GM21360 (cell line): ENCODE results near the gene RAI14.

Source experiments
- ATAC-seq: cut with Tn5 transposase; IDR thresholded peaks from one replicate; pipeline ENCODE4 v1.9.1; 2021; ENCODE audit warnings: mild to moderate bottlenecking, moderate library complexity; ENCODE audit not compliant: unreplicated experiment

RAI14 gene

DNA sequence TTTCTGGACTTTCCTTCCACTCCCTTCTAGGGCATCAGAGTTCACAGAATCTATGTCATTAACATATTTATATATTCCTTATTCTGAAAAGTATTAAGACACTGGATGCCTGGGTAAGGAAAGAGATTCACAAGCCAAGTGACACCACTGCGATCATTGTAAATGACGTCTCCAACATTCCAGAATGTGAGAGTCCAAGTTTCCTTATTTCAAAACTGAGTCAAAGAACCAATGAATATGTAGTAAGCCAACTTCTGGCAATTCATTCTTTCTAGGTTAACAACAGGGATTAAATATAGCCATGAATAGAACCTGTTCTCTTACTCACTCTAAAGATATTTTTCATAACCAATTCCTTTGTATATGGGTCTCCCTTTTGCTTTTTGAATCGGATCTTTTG, 18.1 kb downstream of the RAI14 start:
- no peak for ATAC-seq

DNA sequence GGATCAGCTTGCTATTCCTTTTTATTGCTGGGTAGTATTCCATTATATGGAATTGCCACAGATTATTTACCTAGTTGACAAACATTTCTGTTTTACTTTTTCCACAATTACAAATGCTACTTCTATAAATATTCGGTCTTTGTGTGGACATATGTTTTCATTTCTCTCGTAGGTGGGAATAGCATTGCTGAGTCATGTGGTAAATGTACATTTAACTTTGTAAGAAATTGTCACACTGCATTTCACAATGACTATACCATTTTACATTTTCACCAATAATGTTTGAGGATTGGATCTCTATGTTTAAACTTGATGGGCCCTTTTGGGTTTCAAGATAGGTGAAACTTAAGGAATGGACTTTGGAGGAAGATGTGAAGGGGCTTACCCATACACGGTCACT, 19.7 kb downstream of the RAI14 start:
- no peak for ATAC-seq

DNA sequence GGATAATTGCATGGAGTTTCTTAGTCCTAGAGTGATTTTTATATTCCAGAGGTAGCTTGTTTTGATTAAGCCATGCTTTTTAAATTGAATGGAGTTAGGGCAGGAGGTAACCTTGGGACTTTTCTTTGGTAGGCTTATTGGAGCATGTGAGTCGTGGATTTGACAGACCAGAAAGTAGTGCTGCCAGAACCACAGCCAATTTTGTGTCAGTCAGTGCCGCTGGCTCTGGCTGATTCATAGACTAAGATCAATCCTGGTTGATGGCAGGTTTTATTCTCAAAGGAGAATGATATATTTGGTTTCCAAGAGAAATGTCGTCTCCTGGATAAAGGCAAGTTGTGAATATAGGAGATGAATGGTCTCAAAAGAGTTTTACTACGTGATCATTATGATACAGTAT, 20.3 kb downstream of the RAI14 start:
- ATAC-seq = no peak

DNA sequence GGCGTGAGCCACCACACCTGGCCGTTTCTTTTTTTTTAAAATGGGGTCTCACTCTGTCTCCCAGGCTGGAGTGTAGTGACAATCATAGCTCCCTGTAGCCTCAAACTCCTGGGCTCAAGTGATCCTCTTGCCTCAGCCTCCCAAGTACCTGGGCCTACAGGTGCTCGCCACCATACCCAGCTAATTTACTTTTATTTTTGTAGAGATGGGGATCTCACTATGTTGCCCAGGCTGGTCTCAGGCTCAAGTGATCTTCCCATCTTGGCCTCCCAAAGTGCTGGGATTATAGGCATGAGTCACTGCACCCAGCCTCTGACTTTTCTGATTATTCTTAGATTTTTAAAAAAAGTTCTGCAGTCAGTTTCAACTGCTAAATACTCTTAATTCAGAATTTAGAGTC, 21.3 kb downstream of the RAI14 start:
- no peak for ATAC-seq

DNA sequence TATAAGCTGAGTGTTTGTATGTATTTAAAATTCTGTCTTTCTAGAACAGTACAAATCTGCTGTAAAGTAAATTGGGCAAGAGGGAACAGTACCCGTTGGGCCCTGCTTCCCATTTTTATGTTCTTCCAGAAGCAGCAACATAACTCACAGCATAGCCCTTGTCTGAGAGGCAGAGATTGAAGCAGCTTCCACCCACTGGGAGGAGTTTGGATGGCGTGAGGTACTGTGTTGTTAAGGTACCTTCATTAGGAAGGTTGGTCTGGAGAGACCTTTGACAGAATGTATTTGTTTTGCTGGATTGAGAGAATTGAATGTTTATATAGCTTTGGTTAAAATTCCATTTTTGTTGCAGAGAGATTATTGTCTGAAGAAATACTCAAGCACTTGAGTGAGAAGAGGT, 24.8 kb downstream of the RAI14 start:
- no peak for ATAC-seq

DNA sequence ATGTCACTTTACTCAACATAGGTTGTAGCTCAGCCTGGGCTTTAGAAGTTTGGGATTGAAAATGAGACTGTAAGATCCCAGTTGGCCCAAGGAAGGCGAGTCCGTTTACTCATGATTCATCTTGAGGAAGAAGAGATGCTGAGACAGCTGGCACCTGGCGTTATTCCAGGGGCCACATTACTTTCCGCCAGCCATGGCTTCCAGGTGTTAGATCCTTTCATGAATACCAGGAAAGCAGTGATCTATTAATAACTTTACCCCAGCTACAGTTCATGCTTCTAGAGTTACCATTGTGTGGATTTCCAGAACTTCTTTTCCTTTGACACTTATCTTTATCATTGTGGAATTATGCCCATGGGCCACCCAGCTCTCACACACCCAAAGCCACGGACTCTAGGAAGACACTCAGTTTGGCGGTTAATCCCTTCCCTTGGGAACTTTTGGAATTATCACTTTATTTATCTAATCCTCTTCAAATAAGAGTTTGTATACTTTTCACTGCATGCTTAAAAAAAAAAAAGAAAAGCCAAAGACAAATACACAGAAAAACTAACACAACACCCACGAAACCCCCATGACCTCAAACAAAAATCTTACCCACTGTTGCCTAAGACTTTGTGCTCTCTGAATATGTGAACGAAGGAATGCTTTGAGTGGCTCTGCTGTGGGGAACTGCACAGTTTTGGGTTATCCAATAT, 26.9 kb downstream of the RAI14 start:
- no peak for ATAC-seq

DNA sequence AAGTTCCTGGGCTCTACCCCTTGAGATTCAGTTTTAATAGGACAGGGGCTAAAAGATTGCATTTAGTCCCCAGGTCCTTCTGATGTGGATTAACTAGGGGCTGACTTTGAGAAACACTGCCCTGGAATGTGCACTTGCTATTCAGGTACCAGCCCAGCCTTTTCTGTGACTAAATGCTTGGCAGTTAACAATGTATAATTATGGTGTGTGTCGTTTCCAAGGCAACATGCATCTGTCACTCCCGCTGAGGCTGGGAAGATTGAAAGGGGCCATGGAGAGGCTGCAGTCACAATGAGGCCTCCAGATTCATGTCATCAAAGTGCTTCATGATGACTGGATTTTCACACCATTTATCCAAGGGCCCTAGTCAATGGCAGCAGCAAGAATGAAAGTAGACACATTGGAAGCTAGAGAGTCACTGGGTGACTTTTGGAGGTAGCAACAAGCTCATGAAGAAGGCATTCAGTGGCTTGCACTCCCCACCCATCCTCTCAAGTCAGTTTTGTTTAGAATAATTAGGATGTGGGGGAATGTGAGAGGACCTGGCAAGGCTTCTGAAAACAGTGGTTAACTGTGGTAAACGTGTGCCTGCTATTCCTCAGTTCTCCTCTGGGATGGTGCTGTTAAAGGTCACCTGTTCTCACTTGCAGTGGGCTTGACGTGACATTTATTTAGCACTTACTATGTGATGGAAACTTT, 28.3 kb downstream of the RAI14 start:
- no peak for ATAC-seq

DNA sequence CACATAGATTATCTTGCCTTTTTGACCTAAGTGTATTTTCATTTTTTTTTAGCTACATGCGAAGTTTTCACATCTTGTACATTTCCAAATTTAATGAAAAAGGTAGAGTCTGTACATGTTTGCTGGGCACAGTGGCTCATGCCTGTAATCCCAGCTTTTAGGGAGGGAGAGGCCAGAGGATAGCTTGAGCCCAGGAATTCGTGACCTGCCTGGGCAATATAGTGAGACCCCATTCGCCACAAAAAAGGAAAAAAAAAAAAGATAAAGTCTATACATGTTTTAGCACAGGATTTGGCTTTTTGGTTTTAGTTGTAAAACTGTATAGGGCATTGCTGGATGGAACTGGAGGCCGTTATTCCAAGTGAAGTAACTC, 28.8 kb downstream of the RAI14 start:
- ATAC-seq = no peak

DNA sequence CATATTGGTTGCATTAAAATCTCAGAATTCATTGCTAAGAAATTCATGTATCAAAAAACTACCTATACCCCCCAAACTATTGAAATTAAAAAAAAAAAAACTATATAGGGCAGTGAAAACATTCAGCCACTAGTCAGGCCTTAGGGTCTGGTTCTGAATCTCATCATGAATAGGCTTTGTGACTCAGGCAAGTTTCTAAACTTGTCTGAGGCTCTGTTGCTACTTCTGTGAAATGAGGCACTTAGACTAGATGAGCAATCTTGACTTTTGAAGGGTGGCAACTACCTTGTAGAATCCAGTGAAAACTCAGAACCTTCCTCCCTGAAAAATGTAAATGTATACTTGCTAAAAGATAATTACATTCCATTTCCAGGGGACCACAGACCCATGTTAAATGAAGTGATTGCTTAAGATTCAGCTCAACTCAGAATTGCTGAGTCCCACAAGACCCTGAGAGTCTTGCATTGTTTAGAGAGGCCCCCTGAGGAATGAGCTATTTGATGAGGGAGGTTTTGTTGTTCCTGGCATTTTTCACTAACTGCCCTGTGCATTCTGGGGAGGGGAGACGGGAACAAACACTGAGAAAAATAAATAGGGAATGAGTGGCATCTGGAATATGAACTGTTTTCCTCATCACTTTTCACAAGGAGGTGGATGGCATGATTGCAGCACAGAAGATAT, 29.5 kb downstream of the RAI14 start:
- ATAC-seq = no peak

DNA sequence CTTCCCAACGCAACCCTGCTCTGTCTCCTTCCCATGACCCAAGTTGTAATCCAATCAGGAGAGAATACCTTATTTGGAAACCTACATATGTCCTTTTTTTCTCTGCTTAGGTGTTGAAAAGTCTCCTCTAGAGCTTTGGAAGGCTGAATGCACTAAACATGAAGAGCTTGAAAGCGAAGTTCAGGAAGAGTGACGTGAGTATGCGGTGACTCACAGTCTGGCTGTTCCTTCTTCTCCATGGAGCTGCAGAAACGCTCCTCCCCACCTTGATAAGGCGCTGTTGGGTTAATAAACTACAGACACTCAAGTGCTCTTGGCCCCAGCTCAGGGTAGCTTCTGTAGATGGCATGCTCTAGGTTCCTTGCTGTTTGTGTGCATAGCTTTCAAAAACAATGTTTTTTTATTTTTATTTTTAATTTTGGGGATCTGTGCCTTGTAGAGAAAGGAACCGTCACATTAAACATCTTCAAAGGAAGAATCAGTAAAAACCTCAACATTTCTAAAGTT, 30.7 kb downstream of the RAI14 start:
- no peak for ATAC-seq

DNA sequence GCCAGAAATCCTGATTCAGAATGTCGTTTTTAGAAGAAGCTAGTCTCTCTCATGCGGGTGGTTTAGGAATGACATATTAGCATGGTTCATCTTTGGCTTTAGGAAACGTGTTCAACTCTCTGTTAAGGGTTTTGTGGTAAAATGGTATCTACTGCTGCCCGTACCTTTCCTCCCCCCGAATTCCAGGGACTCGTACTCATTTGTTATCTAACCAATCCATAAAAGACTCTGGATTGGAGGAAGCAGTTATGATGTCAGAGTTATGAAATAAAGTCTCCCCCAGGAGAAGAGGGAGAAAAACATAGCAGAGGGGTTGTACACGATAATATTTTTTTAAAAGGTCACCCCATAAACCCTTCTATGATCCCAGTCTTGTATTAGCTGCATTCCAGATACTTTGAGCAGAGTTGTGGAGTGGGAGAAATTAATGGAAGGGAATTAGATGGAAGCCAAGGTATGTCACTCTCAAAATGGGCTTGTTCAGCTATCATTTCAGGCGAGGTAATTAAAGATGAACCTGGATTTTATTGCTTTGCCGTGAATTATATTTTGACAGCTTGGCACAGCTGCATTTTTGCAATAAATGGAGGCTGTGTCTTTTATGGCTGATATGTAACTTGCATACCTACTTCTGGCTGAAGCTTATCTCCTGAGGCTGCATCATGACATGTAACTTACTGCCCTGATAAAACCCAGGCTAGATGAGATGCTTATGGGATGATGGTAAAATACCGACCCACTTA, 31.3 kb downstream of the RAI14 start:
- ATAC-seq = no peak

DNA sequence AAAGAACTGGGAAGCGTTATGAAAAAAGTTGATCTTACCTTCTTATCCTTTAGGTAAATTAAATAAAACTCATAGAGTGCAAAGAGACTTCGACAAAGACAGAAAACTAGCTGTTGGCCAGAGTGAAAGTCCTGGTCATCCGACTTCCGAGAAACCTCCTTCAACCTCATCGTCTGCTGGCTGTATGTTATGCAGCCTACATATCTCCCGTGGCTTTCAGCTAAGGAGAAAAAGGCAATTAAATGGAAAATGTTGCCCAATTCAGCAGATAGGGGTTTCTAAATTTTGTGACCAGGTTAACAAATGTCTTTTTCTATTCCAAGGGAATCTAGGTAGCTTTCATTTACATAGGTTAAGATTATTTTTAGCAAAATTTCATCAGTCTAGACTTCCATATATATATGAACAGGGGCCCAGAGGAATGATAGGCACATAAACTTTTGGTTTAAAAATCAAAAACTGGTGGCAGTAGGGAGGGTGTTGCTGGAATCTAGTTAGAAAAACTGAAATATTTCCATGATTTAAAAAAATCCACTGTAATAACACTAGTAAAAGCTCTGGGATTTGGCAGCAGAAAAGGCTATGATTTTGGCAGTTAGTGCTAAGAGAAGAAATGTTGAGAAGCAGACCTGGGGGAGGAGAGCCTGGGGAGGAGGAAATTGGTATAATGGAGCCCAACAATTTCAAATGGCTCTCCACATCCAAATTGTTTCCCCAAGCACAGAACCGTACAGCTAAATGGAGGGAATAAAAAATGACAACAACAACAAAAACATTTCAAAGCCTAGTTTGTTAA, 32.1 kb downstream of the RAI14 start:
- no peak for ATAC-seq

DNA sequence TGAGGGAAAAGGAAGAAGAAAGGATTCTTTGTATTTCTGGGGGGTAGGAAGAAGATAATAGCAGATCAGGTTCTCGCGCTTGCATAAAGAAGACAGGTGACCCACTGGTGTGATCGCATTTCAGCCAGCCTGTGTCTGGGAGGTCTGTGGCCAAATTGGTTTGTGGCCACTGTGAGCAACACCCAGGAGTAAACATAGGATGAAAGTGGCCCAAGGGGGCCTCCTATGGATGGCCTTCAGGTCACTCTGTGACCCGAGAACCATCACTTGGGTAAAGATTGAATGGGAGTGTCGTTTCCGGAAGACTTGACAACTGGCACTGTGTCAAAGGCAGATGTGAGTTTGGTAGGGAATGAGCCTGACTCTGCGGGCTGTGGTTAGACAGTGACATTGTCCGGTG, 34.2 kb downstream of the RAI14 start:
- no peak for ATAC-seq

DNA sequence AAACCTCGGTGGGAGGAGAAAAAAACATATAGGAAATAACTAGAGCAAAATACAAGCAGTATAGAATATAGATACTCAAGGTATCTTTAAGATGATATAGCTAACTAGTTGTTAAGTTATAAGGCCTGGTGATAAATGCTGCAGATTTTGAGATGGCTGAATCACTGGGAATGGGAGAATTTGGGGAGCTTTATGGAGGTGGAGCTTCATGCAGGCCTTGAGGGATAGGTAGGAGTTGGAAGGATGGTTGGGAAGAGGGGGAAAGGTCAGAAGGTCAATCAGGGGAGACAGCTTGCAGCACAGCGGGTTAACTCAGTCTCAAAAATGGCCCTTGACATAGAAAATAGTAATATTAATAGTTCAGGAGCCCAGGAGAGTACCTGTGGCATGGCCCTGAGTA, 34.8 kb downstream of the RAI14 start:
- ATAC-seq = no peak

DNA sequence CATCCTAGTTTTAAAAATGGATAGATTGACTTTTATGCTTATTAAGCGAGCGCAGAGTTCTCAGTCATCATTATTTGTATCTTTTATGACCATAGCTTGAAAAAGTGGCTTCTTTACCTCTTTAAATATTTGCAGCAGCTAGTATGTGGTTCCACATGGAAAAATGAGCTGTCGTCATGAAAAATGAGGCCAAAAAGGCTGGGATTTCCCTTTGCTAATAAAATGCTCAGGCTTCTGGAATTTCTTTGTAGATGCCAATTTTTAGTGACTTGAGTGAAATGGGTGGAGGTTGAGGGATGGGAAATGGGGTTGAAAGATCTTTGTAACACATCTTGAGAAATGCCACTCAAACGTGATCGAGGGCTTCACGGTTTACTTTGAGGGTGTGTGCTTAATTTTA, 35.2 kb downstream of the RAI14 start:
- ATAC-seq = no peak

DNA sequence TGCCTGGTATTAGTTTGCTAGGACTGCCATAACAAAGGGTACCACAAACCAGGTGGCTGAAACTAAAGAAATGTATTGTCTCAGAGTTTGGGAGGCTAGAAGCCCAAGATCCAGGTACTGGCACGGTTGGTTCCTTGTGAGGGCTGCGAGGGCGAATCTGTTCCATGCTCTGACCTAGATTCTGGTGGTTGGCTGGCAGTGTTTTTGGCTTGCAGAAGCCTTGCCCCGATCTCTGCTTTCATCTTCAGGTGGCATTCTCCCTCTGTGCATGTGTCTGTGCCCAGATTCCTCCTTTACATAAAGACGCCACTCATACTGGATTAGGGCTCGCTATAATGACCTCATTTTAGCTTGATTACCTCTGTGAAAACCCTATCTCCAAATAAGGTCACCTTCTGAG, 36.7 kb downstream of the RAI14 start:
- ATAC-seq = no peak

DNA sequence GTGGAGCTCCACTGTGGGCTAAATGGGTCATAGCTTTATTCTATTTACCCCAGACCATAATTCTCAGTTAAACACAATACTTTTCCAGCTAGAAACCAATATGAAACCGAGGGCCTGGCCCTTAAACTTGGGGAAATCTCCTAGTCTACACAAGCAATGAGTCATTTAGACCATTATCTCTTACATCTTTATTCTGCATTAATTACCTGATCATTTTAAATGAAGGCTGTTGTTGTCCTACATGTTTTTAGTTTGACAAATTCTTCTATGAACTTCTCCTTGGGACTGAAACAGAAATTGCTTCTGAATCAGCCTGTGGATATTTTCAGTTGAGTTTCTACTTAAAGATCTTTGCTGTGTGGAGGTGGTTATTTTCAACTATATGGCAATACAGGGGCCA, 37.9 kb downstream of the RAI14 start:
- ATAC-seq = no peak

DNA sequence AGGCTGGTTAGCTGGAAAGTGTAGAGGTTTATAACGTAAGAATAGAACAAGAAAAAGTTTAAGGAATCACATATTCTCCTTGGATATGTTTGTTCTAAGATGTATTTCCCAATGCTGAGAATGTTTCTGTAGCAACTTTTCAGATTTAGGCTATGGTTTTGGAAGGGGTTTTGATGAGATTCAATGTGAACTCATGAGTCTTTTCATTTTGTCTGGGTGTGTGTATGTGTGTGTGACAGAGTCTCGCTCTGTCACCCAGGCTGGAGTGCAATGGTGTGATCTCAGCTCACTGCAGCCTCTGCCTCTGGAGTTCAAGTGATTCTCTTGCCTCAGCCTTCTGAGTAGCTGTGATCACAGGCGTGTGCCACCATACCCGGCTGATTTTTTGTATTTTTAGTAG, 38.6 kb downstream of the RAI14 start:
- ATAC-seq = no peak

DNA sequence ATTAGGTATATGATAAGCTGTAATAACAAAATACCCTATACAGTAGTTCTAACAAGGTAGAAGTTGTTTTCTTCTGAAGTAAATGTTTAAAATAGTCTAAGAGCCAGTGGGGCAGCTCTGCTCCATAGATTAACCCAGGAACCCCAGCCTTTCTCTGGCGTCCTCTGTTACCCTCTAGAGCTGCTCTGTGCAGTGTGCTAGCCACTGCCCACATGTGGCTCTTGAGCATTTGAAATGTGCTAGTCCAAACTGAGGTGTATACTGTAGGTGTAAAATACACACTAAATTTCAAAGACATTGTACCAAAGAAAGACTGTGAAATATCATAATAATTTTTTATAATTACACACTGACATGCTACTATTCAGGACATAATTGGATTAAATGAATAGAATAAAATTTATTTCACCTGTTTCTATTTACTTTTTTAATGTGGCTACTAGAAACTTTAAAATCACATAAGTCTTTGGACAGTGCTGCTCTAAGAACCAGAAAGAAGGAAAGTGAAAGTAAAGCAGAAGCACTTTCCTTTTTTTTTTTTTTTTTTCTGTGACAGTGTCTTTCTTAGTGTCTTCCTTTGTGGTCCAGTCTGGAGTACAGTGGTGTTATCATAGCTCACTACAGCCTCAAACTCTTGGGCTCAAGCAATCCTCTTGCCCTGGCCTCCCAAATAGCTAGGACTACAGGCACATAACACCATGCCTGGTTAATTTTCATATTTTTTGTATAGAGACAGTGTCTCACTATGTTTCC, 39.3 kb downstream of the RAI14 start:
- ATAC-seq = no peak
